CD1c-positive myeloid dendritic cell (primary cell): Measurements from ENCODE around the gene TLL1.

ENCODE experiments used
- DNase-seq: peaks from one replicate; pipeline ENCODE4 v3.0.0-alpha.2; 2016; ENCODE audit errors: extremely low spot score

TLL1 gene

GRCh38 chr4:165872461-165873297 lies at the start of gene TLL1:
Gene TLL1, plus strand, starts transcription at chr4:165873237. Its CDS starts 668 bp downstream, at chr4:165873905.
- no peak for DNase-seq

- DNase-seq: no peak
Observed at GRCh38 chr4:165826166-165826565, 46.9 kb upstream of the TLL1 start.

GRCh38 chr4:165827018-165827417 lies 46.0 kb upstream of the TLL1 start:
- no peak for DNase-seq

- DNase-seq: no peak
Observed at GRCh38 chr4:165828928-165829327, 44.1 kb upstream of the TLL1 start.

GRCh38 chr4:165834116-165834515 lies 38.9 kb upstream of the TLL1 start:
- DNase-seq: no peak

- DNase-seq: no peak
Observed at GRCh38 chr4:165838575-165838974, 34.5 kb upstream of the TLL1 start.

GRCh38 chr4:165839615-165840333 lies 33.3 kb upstream of the TLL1 start:
- DNase-seq: no peak

GRCh38 chr4:165842684-165843083 lies 30.4 kb upstream of the TLL1 start:
- no peak for DNase-seq

GRCh38 chr4:165844161-165844560 lies 28.9 kb upstream of the TLL1 start:
- no peak for DNase-seq

- no peak for DNase-seq
Observed at GRCh38 chr4:165851256-165851655, 21.8 kb upstream of the TLL1 start.

- no peak for DNase-seq
Observed at GRCh38 chr4:165855191-165855590, 17.8 kb upstream of the TLL1 start.

GRCh38 chr4:165861363-165861762 lies 11.7 kb upstream of the TLL1 start:
- DNase-seq: no peak

- no peak for DNase-seq
Observed at GRCh38 chr4:165864271-165864670, 8.8 kb upstream of the TLL1 start.

- no peak for DNase-seq
Observed at GRCh38 chr4:165866019-165866650, 6.9 kb upstream of the TLL1 start.

GRCh38 chr4:165867961-165868360 lies 5.1 kb upstream of the TLL1 start:
- DNase-seq: no peak

- DNase-seq: no peak
Observed at GRCh38 chr4:165873298-165874071, 448 bp downstream of the TLL1 start.

- DNase-seq: no peak
Observed at GRCh38 chr4:165874072-165874790, 1.2 kb downstream of the TLL1 start.

GRCh38 chr4:165874791-165875371 lies 1.8 kb downstream of the TLL1 start:
- DNase-seq: no peak

- no peak for DNase-seq
Observed at GRCh38 chr4:165875446-165875845, 2.4 kb downstream of the TLL1 start.

GRCh38 chr4:165877286-165877685 lies 4.2 kb downstream of the TLL1 start:
- DNase-seq: no peak

GRCh38 chr4:165879641-165880040 lies 6.6 kb downstream of the TLL1 start:
- DNase-seq: no peak
